Activated CD4-positive, alpha-beta T cell treated with anti-CD3 and anti-CD28 coated beads, Interleukin-2, amount 50 U/mL, for 48 hours (primary cell): ENCODE measurements around the gene PANK2.

ENCODE experiments used
- DNase-seq, 2 experiments: peaks; one replicate each; pipeline ENCODE4 v3.0.0-alpha.2; 2020

The PANK2 gene

GRCh38 chr20:3902446-3902845 lies 13.3 kb downstream of the PANK2 start:
- DNase-seq, result no peak

- no peak for DNase-seq
Observed at GRCh38 chr20:3904224-3904623, 15.0 kb downstream of the PANK2 start.

- no peak for DNase-seq
Observed at GRCh38 chr20:3904857-3905256, 15.7 kb downstream of the PANK2 start.

DNA sequence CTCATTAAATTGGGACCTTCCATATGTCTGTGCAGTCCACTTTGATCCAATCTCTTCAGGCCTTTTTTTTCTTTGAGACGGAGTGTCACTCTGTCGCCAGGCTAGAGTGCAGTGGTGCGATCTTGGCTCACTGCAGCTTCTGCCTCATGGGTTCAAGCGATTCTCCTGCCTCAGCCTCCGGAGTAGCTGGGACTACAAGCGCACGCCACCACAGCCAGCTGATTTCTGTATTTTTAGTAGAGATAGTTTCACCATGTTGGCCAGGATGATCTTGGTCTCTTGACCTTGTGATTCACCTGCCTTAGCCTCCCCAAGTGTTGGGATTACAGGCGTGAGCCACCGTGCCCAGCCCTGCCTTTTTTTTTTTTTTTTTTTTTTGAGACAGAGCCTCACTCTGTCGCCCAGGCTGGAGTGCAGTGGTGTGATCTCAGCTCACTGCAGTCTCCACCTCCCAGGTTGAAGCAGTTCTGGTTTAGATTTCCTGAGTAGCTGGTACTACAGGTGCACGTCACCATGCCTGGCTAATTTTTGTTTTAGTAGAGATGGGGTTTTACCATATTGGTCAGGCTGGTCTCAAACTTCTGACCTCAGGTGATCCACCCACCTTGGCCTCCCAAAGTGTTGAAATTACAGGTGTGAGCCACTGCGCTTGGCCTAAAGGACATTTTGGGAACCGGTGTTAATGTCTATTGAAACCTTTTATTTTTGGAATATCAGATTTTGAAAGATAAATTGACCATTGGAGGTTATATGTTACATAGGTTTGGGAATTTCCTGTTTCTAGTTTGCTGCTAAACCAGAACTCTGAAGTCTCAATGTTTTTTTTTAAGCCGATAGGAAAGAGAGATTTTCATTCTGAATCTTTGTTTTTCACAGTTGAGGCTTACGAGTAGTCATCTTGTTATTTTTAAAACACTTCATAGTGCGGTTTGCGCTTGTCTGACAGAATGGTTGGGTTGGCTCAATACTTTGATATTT lies 17.8 kb downstream of the PANK2 start:
- DNase-seq, result peak; percentile 47 to 65

DNA sequence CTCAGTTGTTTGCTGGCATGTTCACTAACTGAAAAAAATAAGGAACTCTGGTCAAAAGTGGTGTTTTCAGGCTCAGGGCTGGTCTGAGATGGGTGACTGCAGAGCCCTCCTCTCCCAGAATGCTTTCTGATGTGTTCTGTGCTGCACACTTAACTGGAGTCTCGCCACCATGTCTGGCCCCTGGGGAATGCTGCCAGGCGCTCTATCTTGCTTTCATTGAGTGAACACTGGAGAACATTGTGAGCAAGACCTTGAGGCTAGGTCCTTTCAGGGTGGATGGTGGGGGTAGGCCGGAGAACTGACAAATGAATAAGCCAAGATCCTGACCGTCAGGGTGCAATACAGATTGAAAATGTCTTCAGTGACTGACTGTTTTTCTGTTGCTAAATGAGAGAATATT lies 19.5 kb downstream of the PANK2 start:
- no peak for DNase-seq

GRCh38 chr20:3909952-3910366 lies 20.8 kb downstream of the PANK2 start:
- DNase-seq, result no peak

DNA sequence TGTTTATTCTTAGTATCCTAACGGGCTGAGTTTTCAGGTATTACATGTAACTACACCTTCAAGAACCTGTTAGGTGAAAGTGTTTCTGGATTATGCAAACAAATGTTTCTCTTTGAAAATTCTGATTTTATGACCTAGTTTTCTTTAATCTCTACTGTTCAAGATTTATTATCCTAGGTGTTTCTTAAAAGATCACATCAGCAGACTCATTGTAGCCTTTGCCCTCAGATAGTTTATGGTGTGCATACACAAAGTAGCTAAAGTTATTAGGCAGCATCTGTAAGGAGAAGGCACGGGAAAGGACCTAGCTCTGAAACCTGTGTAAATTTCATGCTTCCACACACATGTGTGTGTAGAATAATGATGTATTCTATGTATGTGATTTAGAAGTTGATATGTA lies 21.7 kb downstream of the PANK2 start:
- no peak for DNase-seq

- no peak for DNase-seq
Observed at GRCh38 chr20:3911956-3912355, 22.8 kb downstream of the PANK2 start.

GRCh38 chr20:3914446-3914845 lies 25.3 kb downstream of the PANK2 start:
- no peak for DNase-seq

DNA sequence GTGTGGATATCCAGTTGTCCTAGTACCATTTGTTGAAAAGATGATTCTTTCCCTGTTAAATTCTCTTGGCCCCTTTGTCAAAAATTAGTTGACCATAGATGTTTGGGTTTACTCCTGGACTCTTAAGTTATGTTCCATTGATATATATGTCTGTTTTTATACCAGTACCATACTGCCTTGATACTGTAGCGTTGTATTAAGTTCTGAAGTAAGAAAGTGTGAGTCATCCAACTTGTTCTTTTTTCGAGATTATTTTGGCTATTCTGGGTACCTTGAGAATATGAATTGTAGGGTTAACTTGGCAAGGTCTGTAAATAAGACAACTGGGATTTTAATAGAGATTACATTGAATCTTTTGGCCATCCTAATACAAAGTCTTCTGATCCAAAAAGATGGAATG lies 26.5 kb downstream of the PANK2 start:
- DNase-seq, result no peak

- no peak for DNase-seq
Observed at GRCh38 chr20:3916364-3916763, 27.2 kb downstream of the PANK2 start.

- DNase-seq, result no peak
Observed at GRCh38 chr20:3919352-3919751, 30.2 kb downstream of the PANK2 start.

DNA sequence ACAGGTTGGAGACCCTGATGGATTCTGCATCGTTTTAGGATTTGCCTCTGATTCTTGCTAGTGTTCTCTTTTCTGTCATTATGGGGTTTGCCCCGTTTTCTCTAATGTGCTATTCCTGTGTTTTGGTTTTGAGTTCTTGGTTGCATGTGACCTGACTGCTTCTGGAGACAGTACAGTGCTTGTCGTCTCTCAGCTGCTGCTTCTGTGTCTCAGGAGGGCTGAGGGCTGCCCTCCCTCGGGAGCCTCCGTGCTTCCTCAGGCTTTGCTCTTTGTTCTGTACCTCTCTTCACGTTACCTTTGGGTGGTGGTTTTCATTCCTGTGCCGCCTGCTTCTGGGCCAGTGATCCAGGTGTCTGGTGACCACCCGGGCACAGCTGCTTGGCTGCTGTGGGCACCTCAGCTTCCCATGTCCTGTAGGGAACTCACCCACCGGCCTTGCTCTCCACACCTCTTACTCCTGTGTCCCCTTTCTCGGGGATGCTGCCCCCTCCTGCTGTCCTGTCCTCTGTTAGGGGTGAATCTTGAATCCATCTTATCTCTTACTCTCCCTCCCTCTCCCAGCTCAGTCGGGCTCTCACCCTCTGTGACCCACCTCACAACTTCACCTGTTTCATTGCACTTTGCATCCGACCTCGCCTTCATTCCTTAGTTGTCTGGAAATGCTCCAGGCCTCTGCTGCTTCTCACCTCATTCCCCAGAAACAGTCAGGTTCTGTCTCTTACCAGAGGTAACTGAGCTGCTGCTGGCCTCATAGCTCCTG lies 33.2 kb downstream of the PANK2 start:
- no peak for DNase-seq

DNA sequence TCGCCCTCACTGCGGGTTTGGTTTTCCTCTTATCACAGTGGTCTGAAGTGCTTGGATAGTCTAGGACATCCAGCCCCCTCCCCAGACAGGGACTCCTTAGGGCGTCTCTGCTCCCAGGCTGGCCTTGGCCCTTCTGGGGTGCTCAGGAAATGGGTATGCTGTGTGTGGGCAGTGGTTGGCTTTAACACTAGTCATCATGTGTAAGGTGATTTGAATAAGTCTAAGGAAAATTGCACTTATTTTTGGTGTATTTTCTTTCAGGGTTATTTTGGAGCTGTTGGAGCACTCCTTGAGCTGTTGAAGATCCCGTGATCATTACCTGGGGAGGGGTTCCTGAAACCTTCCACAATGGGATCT lies 33.8 kb downstream of the PANK2 start:
- DNase-seq, result no peak

DNA sequence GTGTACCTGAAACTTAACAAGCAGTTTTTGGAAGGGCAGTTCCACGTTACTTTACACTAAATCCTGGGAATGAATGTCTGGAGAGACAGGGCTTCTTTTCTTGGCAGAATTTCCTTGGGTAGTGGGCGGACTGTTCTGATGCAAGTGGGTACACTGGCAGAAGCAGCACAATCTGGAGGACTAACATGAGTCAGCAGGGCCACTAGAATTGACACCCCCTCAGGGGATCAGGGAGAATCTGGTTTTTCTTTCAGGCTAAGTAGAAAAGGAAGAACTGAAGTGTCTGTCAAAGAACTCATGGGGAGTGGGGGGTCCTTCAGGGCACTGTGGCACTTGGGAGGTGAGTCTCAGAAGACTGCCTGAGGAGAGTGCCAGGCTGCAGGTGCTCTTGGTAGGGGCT lies 34.6 kb downstream of the PANK2 start:
- DNase-seq, result no peak

DNA sequence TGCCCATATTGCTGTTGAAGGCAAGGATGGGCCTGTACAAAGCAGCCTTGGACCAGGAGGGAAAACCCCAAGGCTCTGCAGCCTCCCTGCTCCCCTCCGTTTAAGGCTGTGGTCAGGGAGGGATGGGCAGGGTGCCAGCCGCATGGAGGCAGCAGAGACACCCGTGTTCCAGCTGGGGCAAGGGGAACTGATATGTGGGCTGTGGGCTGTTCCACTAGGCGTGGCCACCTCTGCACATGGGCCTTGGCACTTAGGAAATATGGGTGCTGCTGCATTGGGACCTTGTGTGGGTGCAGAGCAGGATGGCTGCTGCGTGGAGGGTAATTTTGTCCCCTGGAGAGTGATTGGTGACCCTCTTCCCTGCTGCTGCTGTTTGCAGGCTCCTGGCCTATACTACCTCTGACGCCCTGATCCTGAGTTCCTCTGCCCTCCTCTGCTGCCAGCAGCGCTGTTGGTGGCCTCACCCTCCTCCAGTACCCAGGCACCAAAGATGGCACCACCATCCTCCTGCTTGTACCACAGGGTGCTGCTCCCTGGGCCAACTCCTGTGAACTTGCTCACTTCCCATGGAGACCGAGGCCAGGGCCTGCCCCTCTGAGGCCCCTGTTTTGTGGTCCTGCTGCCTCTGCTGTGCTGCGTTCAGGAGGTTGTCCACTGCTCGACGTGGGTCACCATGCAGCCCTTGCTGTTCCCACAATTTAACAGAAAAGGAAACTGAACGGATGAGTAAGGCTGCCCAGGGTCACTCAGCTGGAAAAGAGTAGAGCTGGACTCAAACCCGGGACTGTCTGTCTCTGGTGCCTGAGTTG lies 35.3 kb downstream of the PANK2 start:
- no peak for DNase-seq

DNA sequence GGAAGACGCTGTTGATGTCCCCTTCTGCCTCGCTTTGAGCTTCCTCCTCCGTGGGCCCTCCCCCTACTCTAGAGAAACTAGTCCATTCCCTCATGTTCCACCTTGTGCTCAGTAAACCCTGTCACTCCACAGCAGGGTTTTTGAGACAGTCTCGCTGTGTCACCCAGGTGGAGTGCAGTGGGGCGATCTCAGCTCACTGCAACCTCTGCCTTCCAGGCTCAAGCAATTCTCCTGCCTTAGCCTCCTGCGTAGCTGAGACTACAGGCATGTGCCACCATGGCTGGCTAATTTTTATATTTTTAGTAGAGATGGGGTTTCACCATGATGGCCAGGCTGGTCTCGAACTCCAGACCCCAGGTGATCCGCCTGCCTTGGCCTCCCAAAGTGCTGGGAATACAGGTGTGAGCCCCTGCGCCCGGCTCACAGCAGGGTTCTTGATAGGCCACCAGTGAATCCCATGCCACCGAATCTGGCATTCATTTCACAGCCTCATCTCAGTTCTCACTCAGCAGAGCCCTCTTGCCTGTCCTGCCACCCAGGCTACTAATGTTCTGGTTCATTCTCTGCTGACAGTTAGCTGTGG lies 36.0 kb downstream of the PANK2 start:
- no peak for DNase-seq

DNA sequence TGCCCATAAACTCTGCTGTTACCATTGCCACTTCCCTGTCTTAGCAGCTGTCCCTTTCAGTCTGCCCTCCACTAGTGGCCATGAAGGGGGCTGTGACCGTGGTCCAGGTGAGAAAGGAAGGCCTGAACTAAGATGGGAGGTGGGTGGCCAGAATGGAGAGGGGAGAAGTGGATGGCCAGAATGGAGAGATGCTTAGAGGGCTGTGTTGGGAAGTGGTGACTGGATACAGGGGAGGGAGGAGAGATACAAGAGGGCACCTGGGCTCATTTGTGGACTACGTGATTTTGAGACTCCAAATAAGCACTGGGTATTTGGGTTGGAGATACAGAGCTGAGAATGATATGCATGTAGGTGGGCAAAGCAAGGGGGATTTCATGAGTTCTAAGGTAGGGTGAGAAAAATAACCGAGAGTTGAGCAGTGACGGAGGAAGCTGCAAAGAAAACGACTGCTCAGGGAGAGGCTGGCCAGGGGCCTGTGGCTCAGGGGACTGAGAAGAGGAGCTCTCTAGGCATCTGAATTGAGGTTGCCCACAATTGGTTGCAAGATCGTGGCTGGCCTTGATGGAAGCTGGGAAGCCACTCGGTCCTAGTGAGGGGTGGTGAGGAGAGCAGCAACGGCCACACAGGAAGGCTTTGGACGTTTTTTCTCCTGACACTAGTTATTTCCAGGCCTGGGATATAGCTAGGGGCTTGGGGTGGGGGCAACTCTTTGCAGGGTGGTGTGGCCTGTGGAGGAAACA lies 36.9 kb downstream of the PANK2 start:
- DNase-seq, result no peak

- DNase-seq, result no peak
Observed at GRCh38 chr20:3927486-3928291, 38.5 kb downstream of the PANK2 start.

DNA sequence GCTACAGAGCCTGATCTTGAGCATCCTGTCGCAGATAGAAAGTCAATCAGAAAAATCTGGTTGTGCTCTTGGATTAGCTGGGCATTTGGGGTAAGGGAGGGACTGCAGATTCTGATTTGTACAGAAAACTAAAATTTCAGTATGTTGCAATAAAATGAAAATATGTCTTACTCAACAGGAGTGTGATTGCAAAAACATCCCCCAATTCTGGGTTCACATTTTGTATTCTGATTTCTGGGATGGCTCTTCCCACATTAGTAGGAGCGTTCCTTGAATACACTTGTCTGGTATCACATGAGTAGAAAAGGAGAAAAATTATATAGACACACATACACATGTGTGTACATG lies 40.5 kb downstream of the PANK2 start:
- no peak for DNase-seq
